GM12872 (cell line): ENCODE results near the gene CNOT11.

Source experiments
- TF ChIP-seq, protein P1 (sequence below): IDR thresholded peaks from 3 replicates; pipeline ENCODE4 v1.5.1; 2011; ENCODE audit warnings: low read depth, mild to moderate bottlenecking, low read length, moderate library complexity; ENCODE audit not compliant: insufficient read depth

Gene CNOT11

DNA sequence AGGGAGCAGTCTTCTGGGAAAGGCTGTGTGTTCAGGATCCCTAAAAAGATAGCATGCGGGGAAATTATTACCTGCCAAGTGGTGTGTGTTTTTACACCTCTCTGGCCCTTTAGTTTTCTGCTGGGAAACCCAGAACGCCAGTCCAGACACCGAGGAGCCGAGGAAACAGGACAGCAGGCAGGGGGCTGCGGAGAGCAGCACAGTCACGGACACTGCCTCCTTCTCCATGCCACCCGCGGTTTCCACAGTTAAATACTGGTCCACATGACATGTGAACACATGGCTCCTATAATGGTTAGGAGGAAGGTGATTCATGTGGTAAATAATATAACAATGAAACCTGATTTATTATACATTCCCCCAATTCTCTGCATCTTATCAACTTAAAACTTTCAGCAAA lies 20.4 kb downstream of the CNOT11 start:
- TF ChIP-seq, protein P1, sequence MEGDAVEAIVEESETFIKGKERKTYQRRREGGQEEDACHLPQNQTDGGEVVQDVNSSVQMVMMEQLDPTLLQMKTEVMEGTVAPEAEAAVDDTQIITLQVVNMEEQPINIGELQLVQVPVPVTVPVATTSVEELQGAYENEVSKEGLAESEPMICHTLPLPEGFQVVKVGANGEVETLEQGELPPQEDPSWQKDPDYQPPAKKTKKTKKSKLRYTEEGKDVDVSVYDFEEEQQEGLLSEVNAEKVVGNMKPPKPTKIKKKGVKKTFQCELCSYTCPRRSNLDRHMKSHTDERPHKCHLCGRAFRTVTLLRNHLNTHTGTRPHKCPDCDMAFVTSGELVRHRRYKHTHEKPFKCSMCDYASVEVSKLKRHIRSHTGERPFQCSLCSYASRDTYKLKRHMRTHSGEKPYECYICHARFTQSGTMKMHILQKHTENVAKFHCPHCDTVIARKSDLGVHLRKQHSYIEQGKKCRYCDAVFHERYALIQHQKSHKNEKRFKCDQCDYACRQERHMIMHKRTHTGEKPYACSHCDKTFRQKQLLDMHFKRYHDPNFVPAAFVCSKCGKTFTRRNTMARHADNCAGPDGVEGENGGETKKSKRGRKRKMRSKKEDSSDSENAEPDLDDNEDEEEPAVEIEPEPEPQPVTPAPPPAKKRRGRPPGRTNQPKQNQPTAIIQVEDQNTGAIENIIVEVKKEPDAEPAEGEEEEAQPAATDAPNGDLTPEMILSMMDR = no peak

GRCh38 chr2:101274142-101274541 lies 21.5 kb downstream of the CNOT11 start:
- TF ChIP-seq, protein P1 = no peak

- TF ChIP-seq, protein P1 = no peak
Measured at GRCh38 chr2:101277111-101277510, 24.4 kb downstream of the CNOT11 start.

GRCh38 chr2:101278925-101279324 lies 26.2 kb downstream of the CNOT11 start:
- TF ChIP-seq, protein P1 = no peak

- TF ChIP-seq, protein P1 = no peak
Measured at GRCh38 chr2:101281482-101281881, 28.8 kb downstream of the CNOT11 start.

- TF ChIP-seq, protein P1 = no peak
Measured at GRCh38 chr2:101282980-101283379, 30.3 kb downstream of the CNOT11 start.

GRCh38 chr2:101286684-101287083 lies 34.0 kb downstream of the CNOT11 start:
- TF ChIP-seq, protein P1 = no peak

GRCh38 chr2:101287303-101287702 lies 34.6 kb downstream of the CNOT11 start:
- TF ChIP-seq, protein P1 = no peak
